ENCODE data around the gene LRRC10B.
A peak's percentile ranks its signal among the peaks of the same experiment; 100 is the strongest.

Gene LRRC10B

GRCh38 chr11:61533039-61533375 lies 24.5 kb downstream of the LRRC10B start:
- no peak for DNase-seq

DNA sequence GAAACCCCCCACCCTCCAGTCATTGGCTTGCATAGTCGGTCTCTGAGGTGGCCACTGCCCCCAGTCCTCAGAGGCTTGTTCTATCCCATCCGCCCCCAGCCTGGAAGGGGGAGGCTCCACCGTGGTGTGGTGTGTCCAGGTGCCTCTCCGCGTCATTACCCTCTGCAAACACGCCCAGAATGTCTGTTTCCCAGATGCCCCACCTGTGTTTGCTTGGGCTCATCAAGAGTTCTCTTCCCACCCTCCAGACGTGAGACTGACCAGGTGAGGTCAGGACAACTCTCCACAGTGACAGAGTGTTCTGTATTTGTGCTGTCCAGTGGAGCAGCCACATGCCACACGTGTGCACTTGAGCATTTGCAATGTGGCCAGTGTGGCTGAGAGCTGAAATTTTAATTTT lies 24.9 kb downstream of the LRRC10B start:
- DNase-seq: peak; percentile 15

GRCh38 chr11:61534025-61534932 lies 25.7 kb downstream of the LRRC10B start:
- DNase-seq: no peak

DNA sequence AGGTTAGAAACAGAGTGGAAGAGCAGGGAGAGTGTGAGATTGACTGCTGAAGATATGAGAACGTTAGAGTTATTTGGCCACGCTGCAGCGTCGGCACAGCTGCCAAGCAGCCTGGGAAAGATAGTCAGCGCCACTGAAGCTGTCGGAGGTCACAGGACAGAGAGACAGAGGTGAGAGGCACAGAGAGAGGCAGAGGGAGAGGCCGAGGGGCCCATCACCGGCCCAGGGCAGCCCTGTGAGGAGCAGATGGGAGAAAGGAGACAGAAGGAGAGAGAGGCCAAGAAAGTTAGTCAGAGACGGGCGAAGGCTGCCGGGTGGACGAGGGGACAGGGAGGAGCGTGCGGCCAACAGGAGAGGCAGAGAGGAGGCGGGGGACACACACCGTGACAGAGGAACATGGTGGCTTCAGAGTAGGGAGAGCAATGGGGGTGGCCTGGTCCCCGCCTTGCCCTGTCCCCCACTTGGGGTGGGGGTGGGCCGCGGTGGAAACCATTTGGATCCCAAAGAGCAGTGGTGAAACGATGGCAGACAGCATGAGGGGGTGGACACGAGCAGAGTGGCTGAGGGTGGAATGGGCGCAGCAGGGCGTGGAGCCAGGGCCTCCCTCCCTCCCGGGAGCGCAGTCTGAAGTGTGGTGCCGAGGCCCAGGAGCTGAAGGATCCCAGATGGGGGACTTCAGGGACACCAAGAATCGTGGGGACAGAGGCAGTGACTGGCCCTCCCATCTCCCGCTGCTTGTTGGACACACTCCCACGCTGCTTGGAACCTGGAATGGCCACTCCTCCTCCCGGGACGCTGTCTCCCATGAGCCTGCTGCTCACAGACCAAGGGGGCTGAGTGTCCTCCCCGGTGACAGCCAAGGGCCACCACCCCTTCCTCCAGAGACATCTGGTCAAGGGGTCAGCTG lies 26.6 kb downstream of the LRRC10B start:
- DNase-seq: no peak

- DNase-seq: no peak
Observed at GRCh38 chr11:61535998-61536675, 27.6 kb downstream of the LRRC10B start.

DNA sequence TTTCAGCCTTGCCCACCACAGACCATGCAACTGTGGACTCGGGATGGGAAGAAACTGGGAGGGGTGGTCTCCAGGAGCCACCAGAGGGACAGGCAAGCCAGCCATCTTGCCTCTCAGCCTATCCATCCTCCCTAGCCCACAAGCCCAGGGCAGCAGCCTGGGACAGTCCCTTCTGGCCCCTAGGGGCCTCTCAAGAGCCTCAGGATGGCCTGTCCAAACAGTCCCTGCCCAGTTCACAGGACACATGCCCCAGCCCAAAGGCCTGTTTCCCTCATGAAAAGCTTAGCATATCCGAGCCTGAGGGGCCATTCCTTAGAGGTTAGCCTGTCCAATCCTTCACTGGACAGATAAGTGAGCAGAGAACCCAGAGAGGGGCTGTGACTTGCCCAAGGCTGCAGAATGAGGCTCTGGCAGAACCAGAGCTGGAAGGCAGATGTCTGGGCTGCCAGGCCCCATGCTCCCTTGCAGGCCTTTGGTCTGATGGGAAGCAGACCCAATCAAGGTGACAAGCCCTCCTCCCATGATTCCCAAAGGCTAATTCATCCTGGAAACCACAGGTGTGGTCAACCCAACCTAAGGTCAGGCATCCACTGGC lies 28.2 kb downstream of the LRRC10B start:
- no peak for DNase-seq

GRCh38 chr11:61537326-61537725 lies 28.8 kb downstream of the LRRC10B start:
- DNase-seq: no peak

DNA sequence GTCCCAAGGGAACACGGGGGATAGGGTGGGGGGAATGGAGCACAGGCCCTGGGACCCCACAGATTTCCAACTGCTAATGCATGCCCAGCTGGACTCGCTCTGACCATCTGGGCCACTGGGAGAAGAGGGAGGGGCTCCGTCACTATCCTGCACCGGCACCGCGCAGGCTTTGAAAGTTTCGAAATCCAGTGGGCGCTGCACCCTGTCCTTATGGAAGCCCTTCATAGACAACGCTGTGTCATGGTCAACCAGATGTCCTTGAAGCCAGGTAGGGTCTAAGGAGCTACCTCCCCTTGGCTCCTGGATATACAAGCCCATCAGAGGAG lies 30.1 kb downstream of the LRRC10B start:
- no peak for DNase-seq

DNA sequence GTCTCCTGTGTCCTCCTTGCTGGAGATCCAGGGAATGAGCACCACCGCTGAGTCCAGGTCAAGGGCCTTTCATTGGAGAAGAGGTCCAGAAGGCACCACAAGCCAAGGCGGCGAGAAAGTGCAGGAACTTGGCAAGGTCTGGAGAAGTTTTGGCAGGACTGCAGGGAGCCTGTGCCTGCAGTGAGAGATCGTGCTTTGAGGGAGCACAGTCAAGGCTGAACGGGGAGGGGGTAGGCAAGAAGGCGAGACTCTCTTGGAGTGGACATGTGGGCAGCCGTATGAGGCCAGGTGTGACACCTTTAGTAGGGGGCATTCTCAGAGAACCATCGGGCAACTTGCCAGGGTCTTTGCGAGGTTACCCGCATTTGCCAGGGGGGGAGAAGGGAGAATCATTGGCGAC lies 30.5 kb downstream of the LRRC10B start:
- no peak for DNase-seq

DNA sequence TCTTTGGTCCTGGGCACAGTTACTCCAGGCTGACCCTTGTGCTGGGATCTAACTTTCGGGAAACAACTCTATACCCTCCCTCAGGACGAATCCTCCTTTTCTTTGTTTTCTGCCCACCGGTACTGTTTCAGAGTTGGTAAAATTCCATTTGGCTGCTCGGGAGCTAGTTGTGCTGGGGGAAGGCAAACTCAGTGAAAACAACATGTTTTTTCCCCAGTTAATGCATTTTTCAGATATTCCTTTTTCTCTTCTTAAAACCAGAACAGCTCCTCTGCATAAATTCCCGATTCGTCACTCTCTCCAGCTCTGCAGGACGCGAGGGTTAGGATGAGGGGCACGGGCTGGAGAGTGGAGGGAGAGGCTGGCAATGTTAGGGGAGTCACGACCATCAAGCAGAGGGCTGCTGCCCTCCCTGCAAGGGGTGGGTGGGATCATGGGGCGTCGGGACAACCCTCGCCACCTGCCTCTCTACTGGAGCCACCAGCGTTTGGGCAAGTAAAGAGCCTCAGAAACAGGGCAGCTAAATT lies 31.3 kb downstream of the LRRC10B start:
- no peak for DNase-seq

DNA sequence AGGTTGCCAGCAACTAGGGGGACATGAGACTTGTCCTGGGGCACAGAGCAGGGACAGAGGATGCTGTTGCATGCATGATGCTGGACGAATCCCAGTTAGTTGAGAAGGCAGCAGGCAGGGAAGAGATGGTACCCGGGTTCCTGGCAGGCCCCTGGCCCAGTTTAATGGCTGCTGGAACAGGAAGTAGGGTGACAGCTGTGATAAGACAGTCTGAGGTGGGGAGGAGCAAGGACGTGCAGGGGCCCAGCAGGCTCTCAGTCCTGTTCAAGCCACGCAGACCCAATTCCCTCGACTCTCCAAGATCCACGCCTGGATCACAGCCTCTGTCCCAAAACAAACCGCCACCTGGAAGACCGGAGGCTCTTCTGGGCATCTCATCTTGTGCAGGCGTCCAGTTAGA lies 32.0 kb downstream of the LRRC10B start:
- DNase-seq: no peak

GRCh38 chr11:61541598-61541997 lies 33.0 kb downstream of the LRRC10B start:
- DNase-seq: peak; percentile 51

- DNase-seq: peak; percentile 73
Observed at GRCh38 chr11:61542024-61542461, 33.5 kb downstream of the LRRC10B start.

DNA sequence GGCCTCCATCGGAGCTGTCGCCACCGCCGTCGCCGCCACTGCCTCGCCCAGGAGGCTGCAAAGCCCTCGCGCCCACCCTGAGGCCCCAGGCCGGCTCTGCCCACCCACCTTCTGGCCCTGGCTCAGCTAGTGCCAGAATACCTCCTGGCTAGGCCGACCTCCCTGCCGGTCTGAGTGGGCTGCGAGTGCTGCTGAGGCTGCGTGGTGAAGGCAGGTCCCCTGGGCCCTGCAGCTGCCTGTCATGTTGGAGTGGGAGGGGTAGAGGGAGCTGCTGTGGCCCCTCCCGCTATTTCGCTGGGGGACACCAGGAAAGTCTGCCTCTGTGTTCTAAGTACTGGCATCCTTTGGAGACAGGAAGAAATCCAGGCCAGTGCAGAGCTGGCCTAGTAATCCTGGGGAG lies 34.2 kb downstream of the LRRC10B start:
- no peak for DNase-seq

DNA sequence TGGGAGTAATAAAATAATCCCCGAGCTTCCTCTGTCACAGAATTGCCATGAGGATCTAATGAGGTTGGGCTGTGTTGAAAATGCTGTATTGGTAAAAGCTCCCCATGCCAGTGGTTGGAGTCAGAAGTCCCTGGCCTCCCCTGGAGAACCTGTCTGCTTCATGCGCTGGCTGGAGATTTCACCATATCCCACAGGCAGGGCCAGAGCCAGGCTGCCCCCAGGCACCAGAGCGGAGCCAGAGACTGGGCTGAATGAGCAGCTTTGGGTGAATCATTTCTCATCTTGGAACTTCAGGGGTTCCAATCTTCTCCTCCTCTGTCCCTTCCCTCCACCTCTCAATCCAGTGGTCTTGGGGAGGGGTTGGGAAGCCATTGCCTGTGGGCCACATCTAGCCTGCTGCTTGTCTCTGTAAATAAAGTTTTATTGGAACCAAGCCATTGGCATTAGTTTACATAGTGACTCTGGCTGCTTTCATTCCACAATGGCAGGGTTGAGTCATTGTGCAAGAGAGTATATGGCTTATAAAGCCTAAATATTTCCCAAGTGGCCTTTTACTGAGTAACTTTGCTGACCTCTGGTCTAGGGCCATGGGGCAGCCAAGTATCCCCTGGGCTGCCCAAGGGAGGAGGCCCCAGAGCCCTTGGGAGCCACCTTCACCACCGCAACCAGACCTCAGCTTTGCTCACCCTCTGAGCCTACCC lies 35.2 kb downstream of the LRRC10B start:
- no peak for DNase-seq

DNA sequence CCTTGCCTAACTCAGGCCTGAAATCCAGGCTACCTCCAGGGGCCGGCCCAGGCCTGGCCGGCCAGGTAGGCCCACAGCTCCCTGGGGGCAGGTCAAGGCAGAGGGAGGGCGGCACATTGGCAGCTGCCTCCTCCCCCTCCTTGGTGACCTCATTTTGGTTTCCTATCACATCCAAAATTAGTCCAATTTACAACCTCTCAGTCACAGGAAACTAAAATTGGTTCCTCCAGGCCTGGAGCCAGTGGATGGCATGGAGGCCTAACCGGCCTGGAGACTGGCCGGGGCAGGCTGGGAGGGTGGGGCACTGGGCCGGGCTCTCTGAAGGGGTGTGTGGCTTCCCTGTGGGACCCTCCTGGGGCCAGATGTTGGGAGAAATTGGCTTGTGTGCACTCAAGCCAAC lies 35.9 kb downstream of the LRRC10B start:
- no peak for DNase-seq

GRCh38 chr11:61545341-61545740 lies 36.8 kb downstream of the LRRC10B start:
- no peak for DNase-seq

GRCh38 chr11:61545921-61546320 lies 37.4 kb downstream of the LRRC10B start:
- no peak for DNase-seq

DNA sequence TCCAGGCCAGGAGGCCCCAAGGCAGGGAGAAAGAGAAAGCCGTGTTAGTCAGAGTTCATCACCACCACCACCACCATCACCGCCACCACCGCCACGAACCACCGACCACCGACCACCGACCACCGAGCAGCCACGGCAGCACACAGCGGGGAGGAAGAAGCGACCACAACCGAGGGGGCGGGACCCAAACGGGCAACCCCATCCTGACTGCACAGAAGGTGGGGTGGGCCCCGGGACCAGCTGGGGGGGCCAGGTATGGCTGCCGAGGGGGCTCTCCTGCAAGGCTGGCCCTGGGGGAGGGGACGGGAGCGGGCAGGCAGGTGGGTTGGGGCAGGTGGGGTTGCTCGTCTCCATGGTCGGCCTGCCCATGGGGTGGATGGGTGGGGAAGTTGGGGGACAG lies 38.1 kb downstream of the LRRC10B start:
- no peak for DNase-seq

DNA sequence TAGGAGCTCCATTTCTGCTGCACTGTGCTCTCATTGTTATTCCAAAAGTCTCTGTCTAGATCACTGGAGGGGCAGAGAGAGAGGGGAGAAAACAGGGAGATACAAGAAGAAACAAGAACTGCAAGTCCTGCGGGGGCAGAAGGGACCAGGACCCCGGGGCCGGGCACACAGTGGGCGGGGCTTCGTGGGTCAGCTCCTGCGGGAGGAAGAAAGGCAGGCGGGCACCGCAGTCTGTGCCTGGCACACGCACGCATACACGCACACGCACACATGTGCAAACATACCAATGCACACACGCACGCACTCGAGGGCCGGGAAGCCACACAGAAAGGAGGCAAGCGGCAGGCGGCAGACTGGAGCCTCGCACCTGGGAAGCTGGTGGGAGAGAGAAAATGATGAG lies 38.7 kb downstream of the LRRC10B start:
- no peak for DNase-seq

GRCh38 chr11:61549177-61549576 lies 40.6 kb downstream of the LRRC10B start:
- DNase-seq: no peak
